ENCODE data around the gene EVC2.
"Not testable (repeated sequence)": the region's sequence is repeated elsewhere in the genome, so short reads cannot be mapped to it uniquely, and the experiment has no call there.

Gene EVC2

DNA sequence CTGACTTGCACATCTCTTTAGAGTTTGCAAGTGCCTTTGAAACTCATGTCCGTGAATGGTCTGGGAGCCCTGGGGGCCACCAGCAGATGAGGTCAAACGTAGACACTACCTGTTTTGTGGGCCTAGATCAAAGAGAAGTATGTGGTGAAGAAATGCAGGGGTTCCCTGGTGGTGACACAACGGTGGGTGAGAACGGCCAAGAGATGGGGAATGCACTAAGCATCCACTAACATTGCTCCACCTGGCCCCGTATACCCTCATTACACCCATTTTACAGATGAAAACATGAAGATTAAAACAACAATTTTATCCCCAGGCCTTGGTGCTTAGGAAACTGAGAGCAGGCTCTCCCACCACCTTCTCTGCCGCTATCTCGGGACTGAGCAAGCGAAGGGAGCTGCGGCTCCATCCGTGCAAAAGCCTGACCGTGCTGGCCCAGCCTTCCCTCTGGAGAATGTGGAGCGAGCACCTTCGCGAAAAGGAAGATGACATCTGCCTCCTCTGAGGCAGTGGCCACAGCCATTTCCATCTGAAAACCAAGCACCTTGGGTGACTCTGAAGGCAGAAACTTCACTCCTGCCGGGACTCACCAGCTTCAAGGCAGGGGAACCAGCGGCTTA, 91.9 kb downstream of the EVC2 start:
- no peak for DNase-seq

DNA sequence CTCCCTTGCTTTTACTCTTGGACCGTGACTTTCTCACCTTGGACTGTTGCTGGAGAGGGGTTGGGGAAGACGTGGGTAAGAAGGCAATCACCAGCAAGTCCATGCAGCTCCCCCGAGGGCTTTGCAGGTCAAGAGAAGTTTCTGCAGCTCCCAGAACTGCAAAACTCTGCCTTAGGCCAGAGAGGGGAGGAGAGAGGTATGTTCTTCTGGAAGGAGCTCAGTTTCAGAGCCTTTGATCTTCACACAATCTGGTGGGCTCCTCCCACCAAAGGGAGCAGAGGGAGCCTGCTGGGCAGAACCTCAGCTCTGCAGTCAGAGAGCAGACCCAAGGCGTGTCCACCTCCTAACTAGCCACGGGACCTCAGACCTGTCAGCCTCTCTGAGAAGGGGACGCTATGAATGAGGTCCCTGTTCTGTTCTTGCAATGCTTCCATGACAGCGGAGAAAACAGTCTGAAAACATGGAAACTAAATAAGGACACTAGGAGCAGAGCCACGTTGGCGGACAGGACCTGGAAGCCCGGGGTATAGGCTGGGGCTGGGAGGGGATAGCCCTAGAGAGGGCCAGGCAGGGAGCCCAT, 92.8 kb downstream of the EVC2 start:
- DNase-seq, result no peak

DNA sequence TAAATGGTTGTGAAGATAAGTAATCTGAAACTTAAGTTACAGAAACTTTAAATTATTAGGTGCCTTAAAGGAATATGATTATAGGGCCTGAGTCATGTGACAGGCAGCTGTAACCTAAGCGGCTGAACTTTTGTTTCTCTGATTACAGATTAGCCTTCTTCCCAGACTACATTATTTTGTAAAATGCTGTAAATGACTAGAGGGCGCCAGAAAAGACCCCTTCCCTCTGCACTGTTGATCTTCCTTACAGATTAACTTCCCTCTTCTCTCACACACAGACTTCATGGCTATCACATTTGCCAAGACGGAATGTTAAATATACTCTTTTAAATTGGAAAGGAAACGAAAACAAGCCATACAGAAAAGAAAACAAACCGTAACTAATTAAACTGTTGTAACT, 96.6 kb downstream of the EVC2 start:
- DNase-seq, result no peak

GRCh38 chr4:5609306-5610007, 98.9 kb downstream of the EVC2 start:
- peak; percentile 34 for DNase-seq

- not testable (repeated sequence) for DNase-seq
Measured at GRCh38 chr4:5593828-5594227, 114.5 kb downstream of the EVC2 start.

DNA sequence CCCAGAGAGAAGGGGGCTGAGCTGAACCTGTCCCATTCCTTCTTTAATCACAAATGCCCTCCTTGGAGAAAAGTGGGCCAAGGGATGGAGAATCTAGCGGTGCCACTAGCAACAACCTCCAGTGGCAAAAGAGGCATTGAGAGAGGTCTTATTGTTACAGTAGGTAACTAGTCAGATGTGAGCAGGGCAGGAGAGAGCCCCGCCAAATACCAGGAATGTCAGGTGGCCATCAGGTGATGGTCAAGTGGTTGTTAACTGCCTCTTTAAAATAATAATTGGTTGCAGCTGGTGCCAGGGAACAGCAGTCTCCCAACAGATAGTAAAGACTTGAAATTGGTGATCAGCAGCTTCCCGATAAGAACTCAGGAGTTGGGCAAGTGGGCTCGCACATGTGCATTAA, 116.1 kb downstream of the EVC2 start:
- DNase-seq, result no peak

- no peak for DNase-seq
Measured at GRCh38 chr4:5589495-5589894, 118.9 kb downstream of the EVC2 start.

- DNase-seq, result no peak
Measured at GRCh38 chr4:5588046-5588445, 120.3 kb downstream of the EVC2 start.

DNA sequence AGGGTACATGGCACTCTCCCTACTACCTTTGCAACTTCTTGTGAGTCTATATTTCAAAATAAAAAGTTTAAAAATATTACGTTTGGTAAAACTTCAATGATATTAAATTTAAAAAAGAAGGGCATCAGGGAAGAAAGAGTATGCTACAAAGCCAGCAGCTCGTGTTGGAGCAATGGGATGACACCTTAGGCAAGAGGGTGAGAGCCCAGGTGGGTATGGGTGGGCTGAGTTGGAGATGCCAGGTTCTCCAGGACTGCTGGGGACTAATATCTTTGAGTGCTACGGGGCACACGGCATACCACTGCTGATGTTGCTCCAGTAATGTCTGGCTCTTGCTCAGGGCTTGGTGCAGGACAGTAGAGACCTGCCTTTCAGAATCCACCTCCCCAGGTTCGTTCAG, 132.4 kb downstream of the EVC2 start:
- no peak for DNase-seq

DNA sequence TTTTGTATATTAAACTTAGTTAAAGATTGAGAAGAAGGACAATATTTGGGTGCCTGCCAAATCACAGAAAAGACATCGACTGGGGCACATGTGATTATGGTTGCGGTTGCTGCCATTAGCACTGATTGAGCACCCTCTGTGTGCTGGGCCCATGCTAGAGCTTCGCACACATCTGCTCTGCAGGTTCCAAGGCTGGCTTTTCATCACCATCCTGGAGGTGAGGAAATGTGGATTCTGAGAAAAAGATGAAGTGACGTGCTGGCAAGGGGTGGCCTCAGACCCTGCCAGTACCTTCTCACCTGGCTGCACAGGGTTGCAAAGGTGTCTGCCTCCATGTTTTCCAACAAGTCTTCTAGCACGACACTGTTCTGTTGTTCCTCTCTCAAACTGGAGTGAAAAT, 134.0 kb downstream of the EVC2 start:
- no peak for DNase-seq

DNA sequence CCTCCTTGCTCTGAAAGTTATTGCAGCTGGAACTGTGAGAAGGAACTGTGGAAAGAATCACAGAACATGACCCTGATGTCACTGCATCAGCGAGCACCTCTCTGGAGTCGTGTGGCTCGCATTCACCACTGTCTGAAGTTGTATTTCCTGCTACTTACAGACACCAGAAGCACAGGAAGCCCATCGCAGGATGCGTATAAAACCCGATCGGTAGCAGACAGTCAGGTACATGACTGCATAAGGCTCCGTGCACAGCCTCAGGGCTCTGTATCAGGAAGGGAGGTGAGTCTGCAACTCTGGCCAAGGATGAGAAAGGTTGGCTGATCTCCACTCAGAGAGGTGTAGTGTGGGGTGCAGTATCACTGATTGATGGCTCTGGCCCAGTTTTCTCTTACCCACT, 134.4 kb downstream of the EVC2 start:
- DNase-seq, result no peak

DNA sequence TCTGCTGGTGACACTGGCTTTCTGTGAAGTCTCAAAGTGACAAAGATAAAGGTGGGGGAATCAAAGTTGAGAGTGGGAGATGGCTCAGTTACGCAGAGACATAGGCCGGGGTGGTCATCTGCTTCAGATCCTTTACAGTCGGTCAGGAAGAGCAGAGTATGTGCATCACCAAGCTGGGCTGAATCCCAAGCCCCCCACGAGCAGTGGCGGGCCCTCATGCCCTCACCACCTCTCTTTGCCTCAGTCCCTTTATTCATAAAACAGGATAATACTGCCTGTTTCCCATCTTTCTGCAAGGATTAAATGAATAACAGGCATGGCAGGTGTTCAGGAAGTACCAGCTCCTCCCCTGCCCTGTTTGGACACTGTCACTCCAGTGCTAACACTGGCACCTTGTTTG, 135.6 kb downstream of the EVC2 start:
- DNase-seq, result no peak

DNA sequence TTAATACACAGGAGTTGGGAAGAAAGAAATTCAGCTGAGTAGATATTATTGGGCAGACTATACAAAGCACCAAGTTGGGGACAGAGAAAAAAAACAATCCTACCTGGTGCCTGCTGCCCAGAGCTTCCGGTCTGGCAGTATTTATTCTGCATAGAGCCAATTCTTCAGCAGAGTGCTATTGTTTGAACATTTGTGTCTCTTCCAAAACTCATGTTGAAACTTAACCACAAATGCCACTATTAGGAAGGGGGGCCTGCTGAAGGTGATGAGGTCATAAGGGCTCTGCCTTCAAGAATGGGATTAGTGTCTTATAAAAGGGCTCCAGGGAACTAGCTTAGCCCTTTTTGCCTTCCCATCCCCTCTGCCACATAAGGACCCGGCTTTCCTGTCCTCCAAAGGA, 136.2 kb downstream of the EVC2 start:
- DNase-seq, result no peak

- DNase-seq, result no peak
Measured at GRCh38 chr4:5571646-5572045, 136.7 kb downstream of the EVC2 start.

- DNase-seq, result no peak
Measured at GRCh38 chr4:5569451-5569850, 138.9 kb downstream of the EVC2 start.

DNA sequence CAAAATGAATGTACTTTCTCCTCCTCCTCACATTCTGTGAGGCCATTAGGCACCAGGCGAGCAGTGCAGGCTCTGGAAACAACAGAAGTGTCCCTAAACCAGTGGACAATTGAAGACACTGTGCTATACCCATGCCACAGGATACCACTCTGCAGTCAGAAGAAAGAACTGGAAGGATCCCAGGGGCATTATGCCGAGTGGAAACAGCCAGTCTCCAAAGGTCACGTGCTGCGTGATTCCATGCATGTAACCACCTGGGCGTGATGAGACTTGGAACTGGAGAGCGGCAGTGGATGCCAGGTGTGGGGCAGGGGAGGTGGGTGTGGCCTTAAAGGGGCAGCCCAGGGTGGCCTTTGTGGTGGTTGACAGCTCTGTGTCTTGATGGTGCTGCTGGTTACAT, 139.4 kb downstream of the EVC2 start:
- DNase-seq, result no peak

DNA sequence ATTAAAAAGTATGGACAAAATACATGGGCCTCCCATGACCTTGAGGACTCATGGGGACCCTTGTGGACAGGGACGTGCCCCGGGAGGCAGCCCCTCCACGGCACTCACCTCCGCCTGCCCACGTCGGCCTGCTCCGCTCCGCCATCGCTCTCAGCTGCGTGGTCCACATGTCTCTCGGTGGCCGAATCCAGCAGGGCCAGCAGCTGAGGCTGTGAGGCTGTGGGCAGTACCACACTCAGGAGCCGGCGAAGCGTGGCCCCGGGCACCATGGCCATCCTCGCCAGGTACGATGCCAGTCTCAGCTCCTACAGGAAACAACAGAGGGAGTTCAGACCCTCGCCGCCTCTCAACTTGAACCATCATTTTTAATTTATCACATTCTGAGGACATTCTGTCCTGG, 140.0 kb downstream of the EVC2 start:
- DNase-seq, result no peak

GRCh38 chr4:5566991-5567390, 141.4 kb downstream of the EVC2 start:
- no peak for DNase-seq

- no peak for DNase-seq
Measured at GRCh38 chr4:5566526-5566925, 141.8 kb downstream of the EVC2 start.

- no peak for DNase-seq
Measured at GRCh38 chr4:5563856-5564255, 144.5 kb downstream of the EVC2 start.

- no peak for DNase-seq
Measured at GRCh38 chr4:5562476-5562875, 145.9 kb downstream of the EVC2 start.

DNA sequence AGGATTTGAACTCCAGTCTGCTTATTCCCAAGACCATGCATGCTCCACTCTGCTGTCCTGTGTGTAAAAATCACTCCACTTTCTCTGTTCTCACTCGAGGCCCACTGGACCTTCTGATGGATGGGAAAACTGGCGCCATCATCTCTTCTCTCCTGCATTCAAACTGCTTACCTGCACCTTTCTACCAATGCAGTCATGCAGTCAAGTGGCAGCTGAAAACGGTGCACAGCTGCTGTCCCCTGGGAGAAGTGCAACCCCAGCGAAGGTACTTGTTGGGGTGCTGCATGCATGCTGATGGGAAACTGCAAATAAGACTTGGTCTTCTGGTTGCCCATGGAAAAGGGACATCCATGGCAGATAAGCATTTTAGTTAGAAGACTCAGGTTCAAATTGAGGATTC, 147.1 kb downstream of the EVC2 start:
- DNase-seq, result no peak

- DNase-seq, result no peak
Measured at GRCh38 chr4:5558502-5558901, 149.9 kb downstream of the EVC2 start.

DNA sequence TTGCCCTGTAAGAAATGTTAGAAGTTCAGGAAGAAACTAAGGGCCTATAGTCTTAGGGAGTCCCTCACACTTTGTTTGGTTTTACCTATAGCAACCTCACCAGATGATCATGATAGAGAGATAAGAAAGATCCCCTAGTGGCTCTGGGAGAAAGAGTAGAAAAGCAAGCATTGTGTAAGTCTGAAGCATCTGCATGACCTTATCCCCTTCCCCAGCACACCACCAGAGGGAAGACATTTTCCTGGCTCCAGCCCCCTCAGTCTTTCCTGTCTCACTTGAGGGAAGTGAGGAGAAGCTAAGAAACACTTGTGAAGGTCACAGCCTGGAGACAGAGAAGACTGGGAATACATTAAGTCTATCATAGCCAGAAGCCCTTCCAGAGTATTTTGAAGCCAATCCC, 154.0 kb downstream of the EVC2 start:
- DNase-seq, result no peak

DNA sequence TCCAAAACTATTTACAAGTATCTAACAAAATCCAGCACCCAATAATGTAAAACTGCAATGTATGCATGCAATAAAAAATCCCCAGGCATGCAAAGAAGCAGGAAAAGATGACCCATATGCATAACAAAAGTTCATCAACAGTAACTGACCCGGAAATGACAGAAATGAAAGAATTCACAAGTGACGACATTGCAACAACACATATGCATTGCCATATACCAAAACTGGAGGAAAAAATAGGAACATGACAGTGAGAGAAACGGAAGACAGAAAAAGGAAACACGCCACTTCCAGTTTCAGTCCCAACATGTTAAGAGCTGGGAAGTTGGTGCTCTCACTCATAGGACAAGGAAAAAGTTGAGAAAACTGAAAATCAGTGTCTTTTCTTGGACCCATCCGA, 154.6 kb downstream of the EVC2 start:
- no peak for DNase-seq
